Activated CD4-positive, alpha-beta T cell treated with anti-CD3 and anti-CD28 coated beads, Interleukin-2, amount 50 U/mL, for 16 hours (primary cell): ENCODE measurements around the gene COQ8A.

Experiments
- DNase-seq: peaks from one replicate; pipeline ENCODE4 v3.0.0-alpha.2; 2020

The COQ8A gene

DNA sequence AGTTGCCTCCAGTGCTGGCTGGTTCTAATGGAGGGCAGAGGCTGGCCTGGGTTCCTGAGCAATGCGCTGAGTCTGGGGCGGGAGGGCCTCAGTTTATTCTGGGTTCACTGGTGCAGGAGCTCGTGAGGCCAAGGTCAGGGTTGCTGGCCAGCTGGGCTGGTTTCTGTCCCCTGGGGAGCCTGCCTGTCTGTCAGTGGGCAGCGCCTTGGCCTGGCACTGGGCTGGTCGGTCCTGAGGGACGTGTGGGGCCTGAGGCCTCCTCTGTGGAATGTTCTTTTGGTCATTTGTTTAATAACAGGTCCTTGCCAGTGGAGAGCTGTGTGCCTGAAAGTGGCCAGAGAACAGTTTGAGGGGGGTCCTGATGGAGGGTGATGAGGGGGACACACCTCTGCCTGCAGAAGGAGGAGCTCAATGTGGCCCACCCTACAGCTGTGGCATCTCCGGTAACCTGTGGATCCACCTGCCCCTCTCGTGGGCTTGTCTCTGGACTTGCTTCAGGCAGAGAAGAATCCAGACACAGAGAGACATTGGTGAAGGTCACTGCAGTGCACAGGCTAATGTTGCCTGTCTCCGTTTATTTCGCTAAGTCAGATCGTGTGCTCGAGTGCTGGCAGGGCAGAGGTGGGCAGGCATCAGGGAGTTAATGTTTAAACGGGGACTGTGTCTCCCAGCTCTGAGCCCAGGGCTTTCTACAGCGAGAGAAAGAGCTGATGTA is 34.6 kb downstream of the COQ8A start:
- DNase-seq, result no peak

DNA sequence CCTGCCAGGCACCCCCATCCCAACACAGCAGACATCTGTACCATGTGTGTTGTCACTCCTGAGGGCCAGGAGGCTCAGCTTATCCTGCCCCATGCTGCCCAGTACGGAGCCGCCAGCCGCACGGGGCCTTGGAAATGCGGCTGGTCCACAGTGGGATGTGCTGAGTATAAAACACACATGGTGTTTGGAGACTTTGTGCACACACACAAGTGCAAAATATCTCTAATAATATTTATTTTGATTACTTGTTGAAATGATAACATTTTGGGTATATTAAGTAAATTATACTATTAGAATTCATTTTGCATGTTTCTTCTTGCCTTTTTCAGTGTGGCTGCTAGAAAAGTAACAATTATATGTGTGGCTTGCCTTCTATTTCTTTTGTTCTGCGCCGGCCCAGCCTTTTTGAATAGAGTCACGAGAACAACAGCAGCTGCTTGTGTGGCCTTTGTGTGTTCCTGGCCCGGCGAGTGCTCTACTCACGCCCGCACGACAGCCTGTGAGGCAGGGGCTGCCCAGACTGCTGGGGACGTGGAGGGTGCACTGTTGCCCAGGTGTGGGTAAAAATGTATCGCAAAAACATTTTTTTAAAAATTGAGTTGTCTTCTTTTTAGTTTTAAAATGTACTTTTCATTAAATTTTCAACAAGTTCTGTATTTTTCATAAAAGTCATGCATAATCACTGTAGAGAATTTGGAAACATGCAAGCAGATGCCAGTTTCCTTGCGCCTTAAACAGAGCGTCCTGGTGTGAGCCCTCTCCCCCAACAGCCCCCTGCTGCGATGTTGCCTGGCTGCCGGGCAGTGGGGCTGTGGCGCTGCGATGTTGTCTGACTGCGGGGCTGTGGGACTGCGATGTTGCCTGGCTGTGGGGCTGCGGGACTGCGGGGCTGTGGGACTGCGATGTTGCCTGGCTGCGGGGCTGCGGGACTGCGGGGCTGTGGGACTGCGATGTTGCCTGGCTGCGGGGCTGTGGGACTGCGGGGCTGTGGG is 35.5 kb downstream of the COQ8A start:
- no peak for DNase-seq

DNA sequence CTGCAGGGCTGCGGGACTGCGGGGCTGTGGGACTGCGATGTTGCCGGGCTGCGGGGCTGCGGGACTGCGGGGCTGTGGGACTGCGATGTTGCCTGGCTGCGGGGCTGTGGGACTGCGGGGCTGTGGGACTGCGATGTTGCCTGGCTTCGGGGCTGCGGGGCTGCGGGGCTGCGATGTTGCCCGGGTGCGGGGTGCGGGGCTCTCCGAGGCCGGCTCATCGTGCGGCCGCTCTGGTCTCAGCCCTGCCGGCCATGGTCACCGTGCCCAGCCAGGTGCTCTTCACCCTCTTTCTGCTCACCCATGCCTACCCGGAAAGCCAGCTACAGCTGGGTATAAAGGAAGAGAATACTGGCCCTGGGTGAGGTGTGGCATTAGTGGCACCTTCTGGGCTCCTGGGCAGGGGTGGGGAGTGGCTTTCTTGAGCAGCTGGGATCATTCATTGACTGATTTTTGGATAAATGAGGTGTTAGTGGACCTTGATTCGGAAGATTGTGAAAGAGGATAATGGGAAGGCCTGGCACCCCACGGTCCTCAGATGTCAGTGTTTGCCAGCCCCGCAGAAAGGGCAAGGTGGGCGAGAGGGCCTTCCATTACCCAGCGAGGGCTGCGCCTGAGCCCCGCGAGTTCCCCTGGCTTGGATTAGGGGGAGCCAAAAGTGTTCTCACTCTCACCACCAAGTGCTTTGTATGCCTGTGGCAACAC is 36.3 kb downstream of the COQ8A start:
- DNase-seq, result no peak

DNA sequence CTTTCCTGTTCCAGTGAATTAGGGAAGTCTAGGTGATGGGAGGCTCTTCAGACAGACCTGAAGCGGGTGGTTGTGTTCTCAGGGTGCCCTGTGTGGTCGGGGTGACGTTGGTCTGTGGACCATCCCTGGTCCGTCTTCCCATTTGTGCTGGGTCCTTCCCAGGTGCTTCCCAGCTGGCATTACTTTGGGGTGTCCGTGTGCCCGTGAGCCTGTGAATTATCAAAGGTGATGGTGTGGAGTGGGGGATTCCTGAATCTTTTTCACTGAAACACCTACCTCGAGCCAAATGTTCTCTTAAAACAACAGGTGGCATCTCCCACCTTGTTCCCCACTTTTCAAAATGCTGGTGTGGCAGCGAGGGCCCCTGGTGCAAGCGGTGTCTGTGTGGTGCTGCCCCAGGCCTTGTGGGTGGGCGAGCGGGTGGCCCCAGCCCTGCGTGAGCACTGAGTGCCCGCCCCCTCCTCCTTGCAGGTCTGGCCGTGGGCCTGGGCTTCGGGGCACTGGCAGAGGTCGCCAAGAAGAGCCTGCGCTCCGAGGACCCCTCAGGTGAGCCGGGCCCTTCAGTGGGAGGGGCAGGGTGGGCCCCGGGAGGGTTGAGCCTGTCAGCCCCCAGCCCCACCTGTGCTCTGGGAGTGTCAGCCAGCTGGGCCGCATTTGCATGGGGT is 37.0 kb downstream of the COQ8A start:
- no peak for DNase-seq

DNA sequence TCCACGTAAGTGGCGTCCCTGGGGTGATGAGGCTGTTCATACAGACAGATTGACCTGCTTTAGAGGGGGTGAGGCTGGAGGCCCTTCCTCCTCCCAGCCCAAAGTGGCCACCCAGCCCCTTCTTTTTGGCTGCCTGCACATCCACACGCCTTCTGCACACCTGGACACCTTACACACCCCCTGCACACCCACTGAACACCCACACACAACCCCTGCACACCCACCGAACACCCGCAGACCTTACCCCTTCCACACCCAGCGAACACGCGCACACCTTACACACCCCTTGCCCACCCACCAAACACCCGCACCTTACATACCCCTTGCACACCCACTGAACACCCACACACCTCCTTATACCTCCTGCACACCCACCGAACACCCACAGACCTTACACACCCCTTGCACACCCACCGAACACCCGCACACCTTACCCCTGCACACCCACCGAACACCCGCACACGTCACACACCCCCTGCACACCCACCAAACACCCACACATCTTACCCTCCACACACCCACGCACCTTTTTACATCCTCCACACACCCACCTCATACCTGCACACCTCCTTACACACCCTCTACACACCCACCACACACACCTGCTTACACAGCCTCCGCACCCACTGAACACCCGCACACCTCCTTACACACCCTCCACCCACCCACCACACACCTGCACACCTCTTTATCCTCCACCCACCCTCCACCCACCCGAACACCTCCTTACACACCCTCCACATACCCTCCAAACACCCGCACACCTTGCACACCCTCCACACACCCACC is 37.7 kb downstream of the COQ8A start:
- DNase-seq, result no peak

DNA sequence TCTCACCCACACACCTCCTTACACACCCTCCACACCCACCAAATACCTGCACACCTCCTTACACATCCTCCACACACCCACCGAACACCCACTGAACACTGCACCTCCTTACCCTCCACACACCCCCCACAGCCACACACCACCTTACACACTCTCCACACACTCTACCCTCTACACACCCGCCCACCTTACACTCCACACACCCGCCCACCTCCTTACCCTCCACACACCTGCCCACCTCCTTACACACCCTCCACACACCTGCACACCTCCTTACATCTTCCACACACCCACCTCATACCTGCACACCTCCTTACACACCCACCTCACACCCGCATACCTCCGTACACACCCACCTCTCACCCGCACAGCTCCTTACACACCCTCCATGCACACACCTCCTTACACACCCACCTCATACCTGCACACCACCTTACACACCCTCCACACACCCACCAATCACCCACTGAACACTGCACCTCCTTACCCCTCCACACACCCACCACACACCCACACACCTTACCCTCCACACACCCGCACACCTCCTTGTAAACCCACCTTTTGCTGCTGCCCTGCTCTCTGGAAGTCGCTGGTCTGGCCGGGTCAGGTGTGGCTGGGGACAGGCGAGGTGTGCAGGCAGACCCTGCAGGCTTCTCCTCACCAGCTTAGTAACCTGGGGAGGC is 38.5 kb downstream of the COQ8A start:
- DNase-seq, result no peak

DNA sequence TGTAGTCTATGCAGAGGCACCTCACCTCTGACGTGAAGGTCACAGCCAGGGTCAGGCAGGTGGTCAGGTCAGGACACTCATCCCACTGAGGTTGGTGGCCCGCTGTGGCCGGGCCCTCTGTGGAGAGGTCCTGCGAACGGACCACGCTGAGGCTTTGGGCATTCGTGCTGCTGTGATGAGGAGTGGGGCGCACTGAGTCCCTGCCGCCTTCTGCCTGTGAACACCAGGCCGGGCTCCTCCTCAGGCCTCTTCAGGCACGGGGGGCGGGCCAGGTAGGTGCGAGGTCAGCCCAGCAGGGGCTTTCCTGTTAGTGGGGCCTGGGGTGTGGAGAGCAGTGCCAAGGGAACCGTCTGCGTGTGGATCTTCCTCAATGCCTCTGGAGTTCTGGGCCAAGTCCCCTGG is 39.0 kb downstream of the COQ8A start:
- no peak for DNase-seq

DNA sequence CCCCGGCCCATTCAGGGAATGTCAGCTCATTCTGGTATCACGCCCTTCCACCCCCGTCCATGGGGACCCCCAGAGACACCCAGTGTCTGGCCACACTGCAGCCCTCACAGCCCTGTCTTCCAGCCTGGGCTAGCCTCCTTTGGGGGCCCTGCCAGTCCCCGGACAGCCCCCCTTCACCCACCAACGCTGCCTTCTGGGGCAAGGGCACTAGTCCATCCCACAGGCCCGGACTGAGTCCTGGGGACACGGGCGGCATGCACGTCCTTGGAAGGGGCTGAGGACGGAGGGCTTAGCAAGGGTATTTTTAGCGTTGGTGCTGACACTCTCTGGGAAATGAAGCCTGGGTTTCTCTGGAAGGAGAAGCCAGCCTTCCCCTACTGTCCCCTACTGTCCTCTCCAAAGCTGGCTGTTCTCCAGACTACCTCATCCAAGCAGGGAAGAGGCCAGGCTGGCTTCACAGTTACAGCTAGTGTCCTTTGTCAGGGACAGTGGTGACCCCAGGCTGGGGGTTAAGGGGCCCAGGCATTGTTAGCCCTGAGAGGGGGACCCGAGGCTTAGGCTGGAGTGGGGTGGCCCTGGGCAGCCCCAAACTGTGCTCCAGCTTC is 39.5 kb downstream of the COQ8A start:
- no peak for DNase-seq

DNA sequence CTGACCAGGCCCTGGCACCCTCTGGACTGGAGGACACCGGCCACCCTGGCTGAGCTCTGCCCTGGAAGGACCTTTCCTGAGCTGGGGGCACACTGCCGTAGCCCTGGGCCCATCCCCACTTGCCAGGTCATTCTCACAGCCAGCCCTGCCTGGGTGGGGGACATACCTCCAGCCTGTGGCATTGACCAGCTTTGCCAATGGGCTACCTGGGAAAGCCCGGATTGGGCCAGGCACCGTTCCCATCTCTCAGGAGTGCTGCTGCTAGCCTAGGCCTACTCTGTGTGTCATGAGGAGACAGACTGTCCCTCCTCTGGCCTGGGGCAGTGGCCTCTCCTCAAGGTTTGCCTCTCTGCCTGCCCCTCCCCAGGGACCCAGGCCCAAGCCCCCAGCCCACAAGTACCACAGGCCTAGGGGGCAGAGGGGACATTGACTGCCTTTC is 40.0 kb downstream of the COQ8A start:
- no peak for DNase-seq

DNA sequence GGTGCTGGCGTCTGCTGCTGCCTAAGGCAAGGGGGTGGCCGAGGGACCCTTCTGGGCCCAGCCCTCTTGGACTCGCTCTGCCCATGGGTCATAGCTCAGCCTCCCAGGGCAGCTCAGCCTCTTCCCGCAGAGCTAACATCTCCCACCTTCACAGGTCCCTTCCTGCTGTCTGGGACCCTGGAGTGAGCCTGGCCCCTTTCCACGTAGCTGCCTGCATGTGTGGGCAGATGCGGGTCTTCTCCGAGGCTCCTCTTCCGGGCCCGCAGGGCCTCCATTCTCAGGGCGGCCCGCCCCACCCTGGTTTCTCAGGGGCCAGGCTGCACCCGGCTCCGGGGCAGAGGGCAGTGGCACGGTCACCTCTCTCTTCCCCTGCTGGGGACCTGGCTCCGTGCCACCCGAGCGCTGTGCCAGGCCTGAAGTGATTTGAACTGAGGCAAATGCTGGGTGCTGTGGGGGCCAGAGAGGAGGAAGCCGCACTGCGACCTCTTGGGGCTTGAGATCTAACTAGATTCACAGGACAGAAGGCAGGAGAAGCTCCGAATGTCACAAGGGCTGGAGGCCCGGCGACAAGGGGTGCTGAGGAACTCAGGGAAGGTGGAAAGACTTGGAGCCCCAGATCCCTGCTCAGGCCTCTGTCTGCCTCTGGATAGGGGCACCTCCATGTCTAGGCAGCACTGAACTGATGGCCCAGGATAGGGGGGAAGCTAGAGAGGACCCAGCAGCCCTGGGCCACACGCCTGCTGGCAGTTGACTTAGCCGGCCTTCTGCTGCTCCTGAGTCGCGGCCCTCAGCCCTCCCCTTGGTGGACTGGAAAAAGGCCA is 40.7 kb downstream of the COQ8A start:
- DNase-seq, result no peak

DNA sequence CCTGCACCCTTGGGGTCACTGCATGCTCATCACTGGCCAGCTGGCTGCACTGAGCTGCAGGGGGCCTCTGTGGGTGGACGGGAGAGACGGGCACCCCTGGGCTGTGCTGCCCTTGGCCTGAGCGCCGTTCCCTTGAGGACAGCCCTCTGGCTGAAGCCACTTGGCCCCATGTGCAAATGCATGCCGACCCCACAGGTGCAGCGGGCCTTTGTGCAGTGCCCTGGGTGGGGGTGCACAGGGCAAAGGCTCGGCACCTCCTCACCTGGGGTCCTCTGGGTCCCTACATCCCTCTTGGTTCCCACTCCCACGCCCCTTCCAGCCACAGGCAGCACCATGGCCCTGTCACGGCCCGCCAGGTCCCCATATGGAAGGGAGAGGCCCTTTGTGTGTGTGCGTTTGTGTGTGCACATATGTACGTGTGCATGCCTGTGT is 41.3 kb downstream of the COQ8A start:
- no peak for DNase-seq

DNA sequence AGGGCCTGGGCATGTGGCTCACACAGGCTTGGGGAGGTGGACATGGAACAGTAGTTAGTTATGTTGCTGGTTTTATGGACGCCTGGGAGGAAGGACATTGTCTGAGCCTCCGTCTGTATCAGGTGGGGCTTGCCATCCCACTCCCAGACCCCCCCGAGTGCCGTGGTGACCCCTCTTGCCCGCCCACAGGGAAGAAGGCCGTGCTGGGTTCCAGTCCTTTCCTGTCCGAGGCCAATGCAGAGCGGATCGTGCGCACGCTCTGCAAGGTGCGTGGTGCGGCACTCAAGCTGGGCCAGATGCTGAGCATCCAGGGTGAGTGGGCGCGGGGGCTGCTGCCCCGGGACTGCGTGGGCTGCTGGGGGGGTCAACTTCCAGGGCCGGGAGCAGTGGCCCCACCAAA is 41.7 kb downstream of the COQ8A start:
- DNase-seq, result no peak

DNA sequence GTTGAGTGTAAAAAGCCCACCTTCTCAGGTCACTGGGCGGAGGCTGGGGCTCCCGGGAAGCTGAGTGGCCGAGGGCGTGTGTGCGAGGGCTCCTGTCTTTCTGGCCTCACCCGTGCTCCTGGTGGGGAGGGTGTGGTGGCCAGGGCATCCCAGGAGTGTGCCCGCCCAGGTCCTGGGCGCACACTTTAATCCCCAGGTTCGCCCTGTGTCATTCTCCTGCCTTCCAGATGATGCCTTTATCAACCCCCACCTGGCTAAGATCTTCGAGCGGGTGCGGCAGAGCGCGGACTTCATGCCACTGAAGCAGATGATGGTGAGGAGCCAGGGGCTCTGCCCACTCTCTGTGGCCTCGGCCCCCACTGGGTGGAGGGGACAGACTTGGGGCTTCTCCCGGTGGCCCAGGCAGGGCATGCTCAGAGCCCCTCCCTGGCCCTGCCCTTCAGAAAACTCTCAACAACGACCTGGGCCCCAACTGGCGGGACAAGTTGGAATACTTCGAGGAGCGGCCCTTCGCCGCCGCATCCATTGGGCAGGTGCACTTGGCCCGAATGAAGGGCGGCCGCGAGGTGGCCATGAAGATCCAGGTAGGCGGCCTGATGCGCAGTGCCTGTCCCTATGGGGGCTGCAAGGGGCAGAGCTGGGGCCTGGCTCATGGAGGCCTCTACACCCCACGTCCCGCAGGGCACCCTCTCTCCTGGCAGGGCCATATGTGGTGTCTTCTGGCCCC is 42.5 kb downstream of the COQ8A start:
- DNase-seq, result no peak

DNA sequence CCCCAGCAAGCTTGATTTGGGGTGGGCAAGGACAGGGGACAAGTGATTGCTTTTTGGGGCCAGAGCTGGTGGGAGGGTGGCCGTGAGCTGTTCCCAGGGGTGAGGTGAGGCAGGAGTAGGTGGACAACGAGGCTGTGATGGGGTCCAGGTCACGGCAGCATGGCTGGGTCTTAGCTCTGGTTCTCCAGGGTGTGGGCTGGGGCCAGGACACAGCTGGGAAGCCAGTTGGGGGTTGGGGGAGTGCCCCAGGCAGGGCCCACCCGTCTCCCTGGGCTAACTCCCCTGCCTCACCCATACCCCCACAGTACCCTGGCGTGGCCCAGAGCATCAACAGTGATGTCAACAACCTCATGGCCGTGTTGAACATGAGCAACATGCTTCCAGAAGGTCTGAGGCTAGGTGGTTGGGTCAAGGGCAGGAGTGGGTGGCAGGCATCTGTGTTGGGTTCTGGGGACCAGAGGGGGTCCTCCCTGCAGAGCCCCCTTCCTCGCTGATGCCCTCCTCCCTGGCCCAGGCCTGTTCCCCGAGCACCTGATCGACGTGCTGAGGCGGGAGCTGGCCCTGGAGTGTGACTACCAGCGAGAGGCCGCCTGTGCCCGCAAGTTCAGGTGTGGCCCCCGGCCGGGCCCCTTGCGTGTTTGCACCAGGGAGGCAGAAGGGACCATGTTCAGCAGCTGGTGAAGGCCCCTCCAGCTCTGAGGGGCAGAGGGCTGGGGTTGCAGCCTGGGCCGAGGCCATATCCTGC is 43.3 kb downstream of the COQ8A start:
- DNase-seq, result no peak

DNA sequence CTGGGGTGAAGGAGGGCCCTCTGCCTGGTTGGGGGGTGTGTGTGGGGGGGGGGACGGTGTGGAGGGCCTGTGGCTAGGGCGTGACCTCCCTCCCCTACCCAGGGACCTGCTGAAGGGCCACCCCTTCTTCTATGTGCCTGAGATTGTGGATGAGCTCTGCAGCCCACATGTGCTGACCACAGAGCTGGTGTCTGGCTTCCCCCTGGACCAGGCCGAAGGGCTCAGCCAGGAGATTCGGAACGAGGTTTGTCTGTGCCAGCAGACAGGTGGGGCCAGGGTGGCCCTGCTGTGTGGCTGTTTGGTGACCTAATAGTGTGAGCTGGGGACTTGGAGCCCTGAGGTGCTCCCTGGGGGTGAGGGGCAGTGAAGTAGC is 43.9 kb downstream of the COQ8A start:
- DNase-seq, result no peak

DNA sequence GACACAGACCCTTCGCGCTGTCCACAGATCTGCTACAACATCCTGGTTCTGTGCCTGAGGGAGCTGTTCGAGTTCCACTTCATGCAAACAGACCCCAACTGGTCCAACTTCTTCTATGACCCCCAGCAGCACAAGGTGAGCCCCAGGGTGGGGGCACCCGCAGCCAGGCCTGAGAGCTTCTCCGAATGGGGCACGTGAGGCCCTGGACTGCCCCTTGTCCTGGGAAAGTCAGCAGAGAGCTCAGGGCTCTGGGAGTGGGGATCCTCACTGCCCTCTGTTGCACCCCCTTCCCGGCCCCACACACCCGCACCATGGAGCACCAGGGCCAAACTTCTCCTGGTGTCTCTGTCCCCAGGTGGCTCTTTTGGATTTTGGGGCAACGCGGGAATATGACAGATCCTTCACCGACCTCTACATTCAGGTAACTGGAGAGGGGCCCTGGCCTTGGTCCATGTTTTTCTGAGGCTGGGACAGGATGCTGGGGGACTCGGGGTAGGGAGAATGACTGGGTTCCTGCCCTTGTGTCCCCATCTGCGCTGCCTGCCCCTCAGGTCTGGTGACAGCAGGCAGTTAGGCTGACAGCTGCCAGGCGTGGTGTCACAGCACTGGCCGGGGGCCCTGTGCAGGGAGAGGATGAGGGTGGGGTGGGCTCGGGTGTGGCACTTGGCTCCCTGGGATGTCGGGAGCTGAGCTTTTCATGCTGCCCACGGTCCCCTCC is 44.6 kb downstream of the COQ8A start:
- no peak for DNase-seq

DNA sequence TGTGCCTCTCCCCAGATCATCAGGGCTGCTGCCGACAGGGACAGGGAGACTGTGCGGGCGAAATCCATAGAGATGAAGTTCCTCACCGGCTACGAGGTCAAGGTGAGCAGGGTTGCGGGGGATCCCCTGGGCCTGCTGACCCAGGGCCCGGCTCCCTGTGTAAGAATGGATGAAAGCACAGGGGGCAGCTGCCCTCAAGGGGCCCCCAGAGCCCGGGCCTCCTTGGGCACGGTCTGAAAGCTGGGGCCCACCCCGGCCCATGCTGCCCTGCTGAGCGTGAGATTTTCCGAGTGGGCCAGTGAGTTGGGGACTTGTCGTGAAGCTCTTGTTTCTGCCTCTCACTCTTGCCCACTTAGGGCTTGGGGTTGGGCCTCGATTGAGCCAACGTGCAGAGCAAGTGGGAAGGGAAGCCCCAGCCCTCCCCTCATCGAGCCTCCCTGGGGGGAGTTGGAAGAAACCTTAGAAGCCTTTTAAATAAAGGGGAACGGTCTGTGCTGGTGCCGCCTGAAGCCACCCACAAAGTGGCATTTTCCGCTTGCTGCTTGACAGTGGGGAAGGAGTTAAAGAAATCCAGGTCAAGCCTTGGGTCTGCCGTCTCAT is 45.2 kb downstream of the COQ8A start:
- no peak for DNase-seq
